ENCODE data around the gene CCDC92. TPM values are rescaled to one million over a fixed set of nuclear protein-coding genes. Genes with fewer than 3 reads are reported as not detected.

Gene CCDC92
- total and polyA plus RNA-seq, 2 experiments from 2014 or later: 49.3 to 67.0 TPM

DNA sequence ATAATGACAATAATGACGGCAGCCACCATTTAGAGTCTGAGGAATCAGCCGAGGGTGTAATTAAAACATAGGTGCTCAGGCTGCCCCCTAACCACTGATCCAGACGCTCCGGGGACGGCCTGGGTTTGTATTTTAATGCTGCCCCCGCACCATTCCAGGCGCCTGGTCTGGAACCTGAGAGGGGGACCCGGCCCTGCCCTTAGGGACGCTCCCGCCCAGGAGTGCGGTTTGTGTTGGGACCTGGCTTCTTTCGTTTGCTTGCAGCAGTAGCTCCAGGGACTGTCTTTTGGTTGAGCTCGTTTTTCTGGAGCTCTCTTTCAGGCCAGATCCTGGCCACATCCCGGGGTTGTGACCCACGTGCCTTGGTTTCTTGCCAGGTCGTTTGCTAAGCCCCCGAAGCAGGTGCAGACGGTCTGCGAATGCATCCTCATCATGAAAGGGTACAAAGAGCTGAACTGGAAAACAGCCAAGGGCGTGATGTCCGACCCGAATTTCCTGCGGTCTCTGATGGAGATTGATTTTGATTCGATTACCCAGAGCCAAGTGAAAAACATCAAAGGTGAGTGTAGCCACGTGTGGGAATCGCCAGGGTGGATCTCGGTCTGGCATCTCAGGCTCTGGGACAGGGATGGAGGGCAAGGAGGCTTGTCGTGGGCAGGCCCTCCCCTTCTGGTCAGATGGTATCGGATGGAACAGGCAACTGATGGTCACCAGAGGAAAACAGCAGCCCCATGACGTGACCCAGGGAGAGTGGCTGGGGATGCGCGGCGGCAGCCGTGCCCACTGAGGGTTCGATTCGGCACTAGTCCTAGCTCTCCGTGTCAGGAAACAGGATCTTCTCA, 63.5 kb downstream of the CCDC92 start:
- no peak for DNase-seq (ENCODE audit: low read depth in 1 of 2, low spot score in 1 of 2)
- no peak overlapping the region for H3K4me3 ChIP-seq
- peaks cover 19% of the 10 kb centered on the region for H3K4me1 ChIP-seq (ENCODE audit: low read depth)
- H3K9me3 ChIP-seq (ENCODE audit: low read depth): no peaks in the 10 kb centered on the region
- H3K27ac ChIP-seq: no peak overlapping the region
- H3K27me3 ChIP-seq: no peaks in the 10 kb centered on the region
- TF ChIP-seq, protein P1, sequence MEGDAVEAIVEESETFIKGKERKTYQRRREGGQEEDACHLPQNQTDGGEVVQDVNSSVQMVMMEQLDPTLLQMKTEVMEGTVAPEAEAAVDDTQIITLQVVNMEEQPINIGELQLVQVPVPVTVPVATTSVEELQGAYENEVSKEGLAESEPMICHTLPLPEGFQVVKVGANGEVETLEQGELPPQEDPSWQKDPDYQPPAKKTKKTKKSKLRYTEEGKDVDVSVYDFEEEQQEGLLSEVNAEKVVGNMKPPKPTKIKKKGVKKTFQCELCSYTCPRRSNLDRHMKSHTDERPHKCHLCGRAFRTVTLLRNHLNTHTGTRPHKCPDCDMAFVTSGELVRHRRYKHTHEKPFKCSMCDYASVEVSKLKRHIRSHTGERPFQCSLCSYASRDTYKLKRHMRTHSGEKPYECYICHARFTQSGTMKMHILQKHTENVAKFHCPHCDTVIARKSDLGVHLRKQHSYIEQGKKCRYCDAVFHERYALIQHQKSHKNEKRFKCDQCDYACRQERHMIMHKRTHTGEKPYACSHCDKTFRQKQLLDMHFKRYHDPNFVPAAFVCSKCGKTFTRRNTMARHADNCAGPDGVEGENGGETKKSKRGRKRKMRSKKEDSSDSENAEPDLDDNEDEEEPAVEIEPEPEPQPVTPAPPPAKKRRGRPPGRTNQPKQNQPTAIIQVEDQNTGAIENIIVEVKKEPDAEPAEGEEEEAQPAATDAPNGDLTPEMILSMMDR (IDR thresholded peaks at IDR 0.05; ENCODE audit: low read depth, low read length): no peak
- no peaks in the 10 kb centered on the region for H3K36me3 ChIP-seq

DNA sequence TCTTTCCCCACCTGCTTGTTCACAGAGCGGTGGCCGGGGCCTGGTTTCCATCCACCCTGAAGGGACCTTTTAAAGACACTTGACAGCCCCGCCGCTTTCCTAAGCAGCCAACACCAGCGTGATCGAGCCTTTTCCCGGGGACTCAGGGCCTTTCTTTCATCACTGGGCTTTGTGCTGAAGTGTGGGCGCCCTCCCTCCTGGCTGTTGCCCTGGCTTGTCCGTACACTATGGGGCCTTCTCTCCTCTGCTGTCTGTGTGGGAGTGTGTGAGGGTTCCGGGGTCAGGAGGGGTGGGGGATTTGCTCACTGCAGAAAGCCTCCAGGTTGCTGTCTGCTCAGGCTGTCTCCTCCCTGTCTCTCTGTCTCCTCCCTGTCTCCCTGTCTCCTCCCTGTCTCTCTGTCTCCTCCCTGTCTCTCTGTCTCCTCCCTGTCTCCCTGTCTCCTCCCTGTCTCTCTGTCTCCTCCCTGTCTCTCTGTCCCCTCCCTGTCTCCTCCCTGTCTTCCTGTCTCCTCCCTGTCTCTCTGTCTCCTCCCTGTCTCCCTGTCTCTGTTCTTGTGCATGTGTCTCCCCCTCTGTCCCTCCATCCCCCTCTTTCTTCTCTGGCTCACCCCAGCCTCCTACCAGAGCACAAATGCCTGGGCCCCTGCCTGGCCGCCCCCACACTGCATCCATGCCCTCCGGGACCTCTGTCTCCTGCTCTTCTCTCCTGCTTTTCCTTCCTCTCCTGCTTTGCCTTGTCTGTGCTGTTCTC, 64.7 kb downstream of the CCDC92 start:
- peak; percentile 58 to 96 for DNase-seq (ENCODE audit: low read depth in 1 of 2, low spot score in 1 of 2)

DNA sequence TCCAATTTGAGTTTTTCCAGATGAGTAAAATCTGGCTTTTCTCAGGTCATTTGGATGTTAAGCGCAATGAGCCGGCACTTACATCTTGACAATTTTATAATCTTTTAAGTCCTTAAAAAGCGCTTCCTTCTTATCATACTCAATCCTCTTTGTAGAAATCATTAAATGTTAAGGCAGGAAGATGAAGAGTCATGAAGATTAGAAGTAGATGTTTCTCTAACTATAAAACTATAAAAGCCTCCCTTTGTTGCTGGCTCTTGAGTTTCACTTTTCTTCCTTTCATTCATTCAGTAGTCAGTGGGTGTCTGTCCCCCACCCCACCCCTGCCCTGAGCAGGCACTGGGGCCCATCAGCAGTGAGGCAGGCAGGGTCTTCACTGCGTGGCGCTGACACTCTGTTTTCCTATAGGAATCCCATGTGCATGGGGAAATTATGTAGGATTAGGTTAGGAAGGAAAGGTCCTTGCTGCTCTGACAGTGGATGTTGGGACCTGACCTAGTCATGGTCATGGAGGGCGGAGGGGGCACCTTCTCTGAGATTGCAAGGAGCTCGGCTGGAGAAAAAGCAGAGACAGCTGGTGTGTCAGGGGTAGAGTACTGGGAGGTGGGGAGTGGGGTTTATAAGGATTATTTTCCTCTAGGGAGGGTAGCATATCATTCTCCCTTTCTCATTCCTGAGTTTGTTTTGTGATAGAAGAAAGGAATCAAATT, 65.8 kb downstream of the CCDC92 start:
- Histone ChIP-seq H3K4me1 (ENCODE audit: low read depth) (peaks cover 19% of the 10 kb centered on the region), H3K4me3 (no peak overlapping the region), H3K27ac (peak overlapping the region; percentile 86), H3K36me3 (no peaks in the 10 kb centered on the region), H3K27me3 (no peaks in the 10 kb centered on the region), H3K9me3 (ENCODE audit: low read depth) (no peaks in the 10 kb centered on the region)
- DNase-seq (ENCODE audit: low read depth in 1 of 2, low spot score in 1 of 2): peak in 1 of 2 donors; percentile 36
- TF ChIP-seq, protein P1 (IDR thresholded peaks at IDR 0.05; ENCODE audit: low read depth, low read length): no peak

More for the DNA sequence above, 64.7 kb downstream of the CCDC92 start:
- Histone ChIP-seq H3K36me3 (no peaks in the 10 kb centered on the region), H3K4me3 (no peak overlapping the region), H3K4me1 (ENCODE audit: low read depth) (peaks cover 19% of the 10 kb centered on the region), H3K27ac (peak overlapping the region; percentile 86), H3K27me3 (no peaks in the 10 kb centered on the region), H3K9me3 (ENCODE audit: low read depth) (no peaks in the 10 kb centered on the region)
- TF ChIP-seq, protein P1 (IDR thresholded peaks at IDR 0.05; ENCODE audit: low read depth, low read length): no peak

DNA sequence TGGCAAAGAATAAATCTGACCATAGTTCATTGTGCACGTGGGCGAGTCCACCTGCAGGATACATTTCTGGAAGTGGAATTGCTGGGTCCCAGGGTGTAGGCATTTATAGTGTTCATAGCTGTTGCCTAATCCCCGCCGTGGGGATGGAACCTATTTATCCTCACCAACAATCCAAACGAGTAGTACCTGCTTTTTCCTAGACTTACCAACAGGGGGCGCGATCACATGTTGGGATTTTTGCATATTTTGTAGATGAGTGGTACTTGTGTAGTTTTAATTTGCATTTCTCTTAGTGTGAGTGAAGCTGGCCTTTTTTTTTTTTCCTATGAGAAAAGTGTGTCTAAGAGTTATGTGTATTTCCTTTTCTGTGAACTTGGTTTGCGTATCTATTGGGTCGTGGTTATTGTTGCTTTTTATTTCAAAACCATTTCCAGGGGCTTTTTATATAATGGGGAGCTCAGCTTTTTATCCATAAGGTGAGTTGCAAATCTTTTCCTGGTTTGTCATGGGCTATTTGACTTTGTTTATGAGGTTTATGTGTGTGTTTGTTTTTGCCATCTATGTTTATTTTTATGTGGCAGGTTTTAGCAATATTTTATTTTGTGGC, 67.2 kb downstream of the CCDC92 start:
- no peak overlapping the region for H3K27ac ChIP-seq
- H3K27me3 ChIP-seq: no peaks in the 10 kb centered on the region
- no peaks in the 10 kb centered on the region for H3K9me3 ChIP-seq (ENCODE audit: low read depth)
- no peak overlapping the region for H3K4me3 ChIP-seq
- TF ChIP-seq, protein P1 (IDR thresholded peaks at IDR 0.05; ENCODE audit: low read depth, low read length): peak; percentile 77
- H3K4me1 ChIP-seq (ENCODE audit: low read depth): peaks cover 27% of the 10 kb centered on the region
- DNase-seq (ENCODE audit: low read depth in 1 of 2, low spot score in 1 of 2): peak; percentile 46 to 90
- no peaks in the 10 kb centered on the region for H3K36me3 ChIP-seq
